CD4-positive, alpha-beta T cell (primary cell): ENCODE measurements around the gene TRAPPC2B. TPM values are rescaled to one million over a fixed set of nuclear protein-coding genes. Genes with fewer than 3 reads are reported as not detected.

Experiments used
- ATAC-seq: fragments of 200-7000 bp; cut with Tn5 transposase; one replicate; pipeline ENCODE4 v1.10.0; 2022; ENCODE audit warnings: mild to moderate bottlenecking; ENCODE audit not compliant: poor library complexity
- CTCF ChIA-PET: fragments of 350-600 bp; sonication (Branson Sonifier 250); formaldehyde crosslinking; loops from one replicate; lab custom pipeline; 2021; ENCODE audit warnings: antibody characterized with exemption, inconsistent platforms; lab: Charles Lee
- POLR2A ChIA-PET: fragments of 350-600 bp; sonication (Branson Sonifier 250); formaldehyde crosslinking; loops from one replicate; lab custom pipeline; 2021; ENCODE audit warnings: antibody characterized with exemption, inconsistent platforms; lab: Charles Lee
- DNase-seq, 14 experiments: peaks; one replicate each; pipeline ENCODE4 v3.0.0-alpha.2; 2013 to 2020; ENCODE audit warnings: mixed read lengths in 2 of 14
- H3K27ac ChIP-seq, 2 donors: one replicate each; pipeline versions ENCODE4 v1.5.1 to v1.7.0; 2013; ENCODE audit warnings: low read length in 2 of 2, low read depth in 1 of 2, mild to moderate bottlenecking in 1 of 2
- H3K27me3 ChIP-seq, 2 experiments: 1 replicate in 1 of 2; 2 replicates in 1 of 2; pipeline versions ENCODE4 v1.6.1 to v1.7.0; 2013; ENCODE audit warnings: low read length in 2 of 2, control low read depth in 1 of 2, mild to moderate bottlenecking in 1 of 2, moderate library complexity in 1 of 2; ENCODE audit not compliant: insufficient read depth in 2 of 2, control insufficient read depth in 1 of 2
- H3K36me3 ChIP-seq: one replicate; pipeline ENCODE4 v1.6.1; 2013; ENCODE audit warnings: low read length, control low read depth; ENCODE audit not compliant: insufficient read depth
- H3K4me1 ChIP-seq: one replicate; pipeline ENCODE4 v1.6.1; 2013; ENCODE audit warnings: low read length, control low read depth; ENCODE audit not compliant: insufficient read depth
- H3K4me3 ChIP-seq: one replicate; pipeline ENCODE4 v1.5.1; 2013; ENCODE audit warnings: mild to moderate bottlenecking, low read length, moderate library complexity
- H3K9me3 ChIP-seq, 2 experiments: 1 replicate in 1 of 2; 2 replicates in 1 of 2; pipeline versions ENCODE4 v1.6.1 to v1.7.0; 2013; ENCODE audit warnings: low read length in 2 of 2, mild to moderate bottlenecking in 2 of 2, control low read depth in 1 of 2, moderate library complexity in 1 of 2; ENCODE audit not compliant: control insufficient read depth in 1 of 2, insufficient read depth in 1 of 2
- H3K27ac Mint-ChIP-seq: one replicate; pipeline ENCODE4 v1.8.0; 2020; ENCODE audit warnings: mixed read lengths
- H3K27me3 Mint-ChIP-seq: one replicate; pipeline ENCODE4 v1.8.0; 2021; ENCODE audit warnings: mixed read lengths
- H3K36me3 Mint-ChIP-seq: one replicate; pipeline ENCODE4 v1.8.0; 2021; ENCODE audit warnings: low read depth, mixed read lengths
- H3K4me1 Mint-ChIP-seq: one replicate; pipeline ENCODE4 v1.8.0; 2021; ENCODE audit warnings: low read depth, mixed read lengths
- H3K4me3 Mint-ChIP-seq: one replicate; pipeline ENCODE4 v1.8.0; 2020; ENCODE audit warnings: mild to moderate bottlenecking, mixed read lengths
- H3K9me3 Mint-ChIP-seq: one replicate; pipeline ENCODE4 v1.8.0; 2020; ENCODE audit warnings: mixed read lengths
- CTCF ChIP-seq: fragments of 200-600 bp; IDR thresholded peaks from one replicate; pipeline ENCODE4 v1.8.0; 2022; ENCODE audit warnings: antibody characterized with exemption, mild to moderate bottlenecking
- intact Hi-C, 2 experiments: fragments of 100-400 bp; cut with DNase I in 1 of 2; cut with micrococcal nuclease in 1 of 2; formaldehyde crosslinking; loops; one replicate each; pipeline versions ENCODE4 v1.15.1 to v1.9.0; 2023 to 2025; cut with DNase I, micrococcal nuclease
- polyA plus RNA-seq, 2 donors: library from polyadenylated mRNA; unstranded; fragments of 120-200 nt; gene quantifications; one replicate each; pipeline ENCODE4 v1.2.1, GENCODE V29; 2013
- total RNA-seq, 174 experiments: library from RNA in 2 of 174; stranded (reverse) in 2 of 174; gene quantifications; one replicate each; pipeline ENCODE4 v1.2.3 and lab custom pipeline; 2021 to 2026

TRAPPC2B gene
- total RNA-seq (10 to 100 TPM; 11.5 to 12.7 TPM), total RNA-seq (lab: John Stamatoyannopoulos, UW) (0.86 to 15.8 (median 5.0) reads per million in 172 experiments)
- polyA plus RNA-seq (2013, experiment 1 of 2) = 11.9 TPM
- polyA plus RNA-seq (2013, experiment 2 of 2) = 10.7 TPM

GRCh38 chr19:57362997-57363687 lies at the start of gene TRAPPC2B, which contains the start of gene ZNF547:
TRAPPC2B (plus strand) TSS chr19:57363551; CDS start chr19:57364834, 1,283 bp downstream.
ZNF547 (plus strand) TSS chr19:57363551; CDS start chr19:57368556, 5,005 bp downstream.
- Mint-ChIP-seq H3K27me3 (peaks cover 3% of the 10 kb centered on the region), H3K27ac (peak within 1 kb of the TSS; percentile 94), H3K9me3 (peaks cover 13% of the 10 kb centered on the region), H3K4me1 (peaks cover 19% of the 10 kb centered on the region), H3K36me3 (peaks cover 64% of the 10 kb centered on the region), H3K4me3 (peak within 1 kb of the TSS; percentile 94)
- ChIA-PET POLR2A (interaction anchor here (0.5 to 2.2 kb wide), 6 partner anchors 12 to 1000 kb away, joined by 3 to 20 read pairs (median 3); partner anchors contain the start of genes ZNF304, ZNF497, ZNF548 and ZNF805), CTCF (no interaction called here)
- peak within 1 kb of the TSS; percentile 69 for H3K4me3 ChIP-seq
- intact Hi-C loops = loop anchor here (1.0 to 5.0 kb wide), 7 partner anchors 26 to 123 kb away; partner anchors contain the start of genes ZNF460 (in 2 of the 2), ZNF543 (in 2 of the 2), ZNF805 (in 2 of the 2) and ZNF548 (in 1 of the 2)
- ATAC-seq (peak; percentile 90), DNase-seq (peak; percentile 96 to 99 (median 98))
- H3K9me3 ChIP-seq = peaks cover 21 to 48% of the 10 kb centered on the region in 2 experiments
- H3K27me3 ChIP-seq = no peaks in the 10 kb centered on the region
- H3K4me1 ChIP-seq = peaks cover 15% of the 10 kb centered on the region
- peak within 1 kb of the TSS; percentile 86 to 89 for H3K27ac ChIP-seq
- no peaks in the 10 kb centered on the region for H3K36me3 ChIP-seq
- TF ChIP-seq CTCF = no peak

- Mint-ChIP-seq H3K27ac (no peak overlapping the region), H3K36me3 (peaks cover 5% of the 10 kb centered on the region), H3K27me3 (peaks cover 50% of the 10 kb centered on the region), H3K4me3 (no peak overlapping the region), H3K9me3 (peaks cover 23% of the 10 kb centered on the region), H3K4me1 (no peaks in the 10 kb centered on the region)
- H3K27me3 ChIP-seq = peaks cover 12 to 14% of the 10 kb centered on the region in 2 experiments
- ATAC-seq = no peak
- ChIA-PET CTCF (no interaction called here), POLR2A (no interaction called here)
- H3K4me3 ChIP-seq = no peak overlapping the region
- DNase-seq = no peak
- intact Hi-C loops = no loop called here
- H3K4me1 ChIP-seq = no peaks in the 10 kb centered on the region
- H3K9me3 ChIP-seq = peaks cover 7 to 16% of the 10 kb centered on the region in 2 experiments
- H3K36me3 ChIP-seq = no peaks in the 10 kb centered on the region
- no peak for TF ChIP-seq CTCF
- no peak overlapping the region for H3K27ac ChIP-seq
These were observed 49.2 kb upstream of the TRAPPC2B start for GRCh38 chr19:57314146-57314545.

GRCh38 chr19:57317503-57317902 lies 45.8 kb upstream of the TRAPPC2B start:
- H3K27me3 ChIP-seq = peaks cover 12 to 14% of the 10 kb centered on the region in 2 experiments
- intact Hi-C loops = no loop called here
- no peak for ATAC-seq
- H3K27ac ChIP-seq = no peak overlapping the region
- Mint-ChIP-seq H3K4me3 (no peak overlapping the region), H3K27ac (no peak overlapping the region), H3K4me1 (peaks cover 28% of the 10 kb centered on the region), H3K9me3 (peaks cover 24% of the 10 kb centered on the region), H3K27me3 (peaks cover 50% of the 10 kb centered on the region), H3K36me3 (peaks cover 29% of the 10 kb centered on the region)
- no peaks in the 10 kb centered on the region for H3K36me3 ChIP-seq
- CTCF ChIA-PET = interaction anchor here (0.7 kb wide), 1 partner anchor 116 kb away, joined by 3 read pairs; no protein-coding TSS in a partner anchor
- H3K4me1 ChIP-seq = peaks cover 23% of the 10 kb centered on the region
- POLR2A ChIA-PET = no interaction called here
- peaks cover 16 to 22% of the 10 kb centered on the region in 2 experiments for H3K9me3 ChIP-seq
- H3K4me3 ChIP-seq = no peak overlapping the region
- no peak for DNase-seq
- TF ChIP-seq CTCF = no peak
